HG02642 (cell line): Measurements from ENCODE around the gene LDHD.

ENCODE experiments used
- ATAC-seq: cut with Tn5 transposase; IDR thresholded peaks from one replicate; pipeline ENCODE4 v1.9.1; 2021; ENCODE audit warnings: mild to moderate bottlenecking; ENCODE audit not compliant: unreplicated experiment, poor library complexity

The LDHD gene

DNA sequence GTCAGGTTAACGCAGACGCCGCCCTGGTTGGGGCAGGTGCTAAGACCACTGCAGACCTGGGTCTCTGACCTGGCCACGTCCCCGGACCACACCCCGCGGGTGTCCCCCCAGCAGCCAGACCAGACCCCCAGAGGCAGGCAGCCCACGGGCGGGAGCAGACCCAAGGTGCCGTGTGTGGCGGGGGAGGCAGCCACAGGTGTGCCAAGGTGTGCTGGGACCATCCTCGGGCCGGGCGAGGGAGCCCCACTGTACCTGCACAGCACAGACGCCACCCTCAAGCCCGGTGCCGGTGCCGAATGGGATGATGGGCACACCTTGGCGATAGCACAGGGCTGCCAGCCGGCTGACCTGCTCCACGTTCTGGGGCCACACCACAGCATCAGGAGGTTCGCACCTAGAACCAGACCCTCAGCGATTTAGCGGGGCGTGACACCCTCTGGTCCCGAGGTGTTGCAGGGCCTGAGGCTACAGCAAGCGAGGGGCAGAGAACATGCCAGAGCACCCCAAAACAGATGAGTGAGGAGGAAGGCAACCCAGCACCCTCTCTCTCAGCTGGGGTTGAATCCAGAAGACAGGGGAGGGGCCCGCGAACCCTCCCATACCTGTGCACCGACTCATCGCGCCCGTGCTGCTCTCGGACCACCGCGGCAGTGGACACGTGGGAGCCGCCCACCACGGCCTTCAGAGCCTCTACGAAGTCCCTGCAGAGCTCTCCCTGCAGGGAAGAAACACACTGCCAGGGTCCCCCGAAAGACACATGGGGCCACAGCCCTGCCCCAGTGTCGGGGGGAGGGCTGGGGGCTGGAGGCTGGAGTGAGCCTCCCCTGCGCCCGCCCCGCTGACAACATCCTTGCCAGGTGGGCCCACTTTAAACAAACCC, 1.4 kb downstream of the LDHD start:
- ATAC-seq, result no peak

DNA sequence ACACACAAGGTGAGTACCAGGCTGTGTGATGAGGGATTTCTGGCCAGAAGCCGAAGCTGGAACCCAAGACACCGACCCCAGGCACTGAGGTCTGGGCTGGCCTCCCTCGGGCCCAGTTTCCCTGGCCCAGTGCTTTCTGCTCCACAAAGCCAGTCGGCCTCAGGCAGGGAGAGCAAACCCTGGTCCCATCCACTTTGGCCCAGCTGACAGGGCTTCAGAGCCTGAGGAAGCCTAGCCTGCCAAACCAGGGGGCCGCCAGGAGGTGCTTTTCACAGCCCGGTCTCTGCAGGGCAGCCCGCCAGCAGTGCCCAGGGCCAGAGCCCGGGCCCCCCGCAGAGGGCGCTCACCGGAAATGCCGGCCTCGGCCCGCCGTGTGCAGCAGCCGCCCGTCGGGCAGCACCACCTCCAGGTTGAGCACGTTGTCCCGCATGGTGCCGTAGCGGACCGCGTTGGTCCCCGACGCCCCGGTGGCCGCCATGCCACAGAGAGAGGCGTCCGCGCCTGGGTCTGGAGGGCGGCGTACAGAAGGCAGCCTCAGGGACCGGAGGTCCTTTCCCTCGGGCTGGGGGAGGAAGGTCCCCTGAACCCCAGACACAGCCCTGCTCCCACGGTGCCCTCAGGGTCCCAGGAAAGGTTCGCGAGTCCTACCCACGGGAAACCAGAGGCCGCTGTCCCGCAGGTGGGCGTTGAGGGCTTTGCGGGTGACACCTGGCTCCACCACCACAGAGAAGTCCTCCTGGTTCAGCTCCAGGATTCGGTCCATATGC, 2.2 kb downstream of the LDHD start:
- ATAC-seq, result no peak

DNA sequence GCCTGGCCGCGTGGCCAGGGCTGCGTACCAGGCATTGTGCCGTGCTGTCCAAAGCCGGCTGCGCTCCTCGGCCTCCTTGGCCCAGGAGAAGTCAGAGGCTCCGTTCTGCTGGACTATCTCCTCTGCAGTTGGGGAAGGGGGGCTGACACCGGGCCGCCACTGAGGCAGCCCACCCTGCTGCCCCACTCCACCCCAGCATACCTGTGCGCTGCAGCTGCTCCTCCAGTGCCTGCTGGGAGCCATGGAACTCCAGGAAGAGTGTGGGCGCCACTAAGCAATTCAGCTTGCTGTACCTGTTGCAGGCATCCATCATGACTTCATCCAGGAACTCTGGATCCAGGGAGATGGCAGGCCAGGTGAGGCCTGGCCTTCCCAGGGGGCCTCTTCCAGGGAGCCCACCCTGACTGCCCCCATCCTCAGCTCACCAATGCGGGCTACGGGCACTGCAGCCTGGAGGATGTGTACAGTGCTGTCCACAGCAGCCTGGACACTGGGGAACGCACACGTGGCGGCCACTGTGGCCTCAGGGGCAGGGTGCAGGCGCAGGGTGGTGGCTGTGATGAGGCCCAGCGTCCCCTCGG, 2.9 kb downstream of the LDHD start:
- ATAC-seq, result no peak

DNA sequence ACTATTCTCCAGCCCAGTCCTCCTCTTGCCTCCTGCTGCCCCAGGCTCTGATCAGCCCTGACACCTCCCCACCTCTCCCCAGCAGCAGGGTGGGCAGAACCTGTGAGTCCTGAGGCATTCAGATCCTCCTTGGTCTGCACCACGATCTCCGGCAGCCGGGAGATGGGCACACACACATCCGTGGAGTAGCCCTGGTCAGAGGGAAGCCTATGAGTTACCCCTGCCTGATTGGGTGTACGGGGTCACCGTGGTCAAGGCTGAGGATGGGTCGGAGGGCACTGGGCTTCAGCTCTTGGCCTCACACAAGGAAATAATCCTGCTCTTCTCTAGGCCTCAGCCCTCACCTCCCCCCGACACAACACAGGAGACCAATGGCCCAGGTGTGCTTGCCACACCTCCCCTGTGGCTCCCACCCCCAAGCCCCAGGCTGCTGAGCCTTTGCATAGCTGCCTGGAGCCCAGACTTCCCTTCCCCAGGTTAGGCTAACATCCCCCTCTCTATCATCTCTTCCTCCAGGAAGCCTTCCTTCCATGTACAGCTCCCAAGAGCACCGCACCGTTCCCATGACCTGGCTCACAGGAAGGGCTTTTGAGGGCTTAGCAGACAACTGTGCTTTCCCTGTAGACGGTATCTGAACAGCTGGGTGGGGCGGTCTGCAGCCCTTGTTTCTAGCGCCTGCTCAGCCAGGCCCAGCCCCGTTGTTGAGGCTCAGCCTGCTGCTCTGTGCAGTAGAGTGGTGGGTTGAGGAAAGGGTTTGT, 3.7 kb downstream of the LDHD start:
- no peak for ATAC-seq

DNA sequence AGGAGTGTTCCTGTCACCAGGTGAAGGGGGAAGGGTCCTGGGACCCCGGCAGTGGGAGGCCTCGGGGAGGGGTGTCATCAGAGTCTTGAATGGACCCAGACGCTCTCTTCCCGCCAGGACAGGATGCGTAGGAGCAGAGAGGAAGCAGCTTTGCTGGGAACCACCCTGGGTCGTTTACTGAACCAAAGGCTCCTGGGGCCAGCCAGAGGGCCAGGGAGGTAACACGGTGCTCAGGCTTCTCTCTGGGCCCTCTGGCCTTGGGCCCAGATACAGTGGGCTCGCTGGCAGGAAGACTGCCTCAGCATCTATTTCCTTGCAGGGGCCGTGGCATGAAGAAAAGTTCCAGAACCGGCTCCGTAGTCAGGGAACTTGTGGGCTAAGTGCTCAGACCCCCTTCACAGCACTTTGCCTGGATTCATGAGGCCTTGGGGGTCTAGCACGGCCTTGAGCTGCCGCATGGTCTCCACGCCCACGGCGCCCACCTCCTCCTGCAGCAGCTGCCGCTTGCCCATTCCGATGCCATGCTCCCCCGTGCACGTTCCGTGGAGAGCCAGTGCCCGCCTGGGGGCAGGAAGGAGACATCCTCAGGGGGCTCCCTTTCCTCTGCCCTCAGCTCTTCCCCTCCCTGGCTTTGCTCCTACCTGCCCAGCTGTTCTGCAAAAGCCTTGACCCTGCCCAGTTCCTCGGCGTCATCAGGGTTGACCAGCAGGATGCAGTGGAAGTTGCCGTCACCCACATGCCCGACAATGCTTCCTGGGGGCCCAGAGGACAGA, 4.4 kb downstream of the LDHD start:
- ATAC-seq, result no peak

- ATAC-seq, result peak; percentile 12
Measured at GRCh38 chr16:75111514-75111940, 5.1 kb downstream of the LDHD start.

- ATAC-seq, result peak; percentile 74
Measured at GRCh38 chr16:75110637-75111513, 5.7 kb downstream of the LDHD start.

DNA sequence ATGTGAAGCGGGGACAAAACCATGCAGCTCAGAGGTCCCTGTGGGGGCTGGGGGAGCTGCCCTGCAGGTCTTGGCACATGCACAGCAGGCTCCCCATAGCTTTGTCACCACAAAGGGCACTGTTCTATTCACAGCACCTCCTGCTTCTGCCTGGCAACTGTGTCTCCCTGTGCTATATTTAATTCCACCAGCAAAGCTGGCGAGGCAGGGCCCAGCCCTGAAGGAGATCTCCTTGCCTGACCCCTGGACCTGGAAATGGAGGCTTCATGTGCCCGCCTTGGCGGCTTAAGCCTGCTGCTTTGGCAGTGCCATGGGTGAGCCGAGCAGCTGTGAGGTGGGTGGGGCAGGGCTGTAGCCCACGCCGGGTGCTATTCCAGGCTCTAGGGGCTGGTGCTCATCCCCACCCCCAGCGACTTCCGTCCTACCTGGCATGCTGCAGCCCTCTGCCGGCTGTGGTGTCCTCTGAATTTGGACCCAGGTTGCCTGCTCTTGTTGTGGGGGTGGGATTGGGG, 6.8 kb downstream of the LDHD start:
- ATAC-seq, result no peak

- ATAC-seq, result peak; percentile 39
Measured at GRCh38 chr16:75108792-75109731, 7.5 kb downstream of the LDHD start.

GRCh38 chr16:75107505-75107904, 9.1 kb downstream of the LDHD start:
- ATAC-seq, result no peak

DNA sequence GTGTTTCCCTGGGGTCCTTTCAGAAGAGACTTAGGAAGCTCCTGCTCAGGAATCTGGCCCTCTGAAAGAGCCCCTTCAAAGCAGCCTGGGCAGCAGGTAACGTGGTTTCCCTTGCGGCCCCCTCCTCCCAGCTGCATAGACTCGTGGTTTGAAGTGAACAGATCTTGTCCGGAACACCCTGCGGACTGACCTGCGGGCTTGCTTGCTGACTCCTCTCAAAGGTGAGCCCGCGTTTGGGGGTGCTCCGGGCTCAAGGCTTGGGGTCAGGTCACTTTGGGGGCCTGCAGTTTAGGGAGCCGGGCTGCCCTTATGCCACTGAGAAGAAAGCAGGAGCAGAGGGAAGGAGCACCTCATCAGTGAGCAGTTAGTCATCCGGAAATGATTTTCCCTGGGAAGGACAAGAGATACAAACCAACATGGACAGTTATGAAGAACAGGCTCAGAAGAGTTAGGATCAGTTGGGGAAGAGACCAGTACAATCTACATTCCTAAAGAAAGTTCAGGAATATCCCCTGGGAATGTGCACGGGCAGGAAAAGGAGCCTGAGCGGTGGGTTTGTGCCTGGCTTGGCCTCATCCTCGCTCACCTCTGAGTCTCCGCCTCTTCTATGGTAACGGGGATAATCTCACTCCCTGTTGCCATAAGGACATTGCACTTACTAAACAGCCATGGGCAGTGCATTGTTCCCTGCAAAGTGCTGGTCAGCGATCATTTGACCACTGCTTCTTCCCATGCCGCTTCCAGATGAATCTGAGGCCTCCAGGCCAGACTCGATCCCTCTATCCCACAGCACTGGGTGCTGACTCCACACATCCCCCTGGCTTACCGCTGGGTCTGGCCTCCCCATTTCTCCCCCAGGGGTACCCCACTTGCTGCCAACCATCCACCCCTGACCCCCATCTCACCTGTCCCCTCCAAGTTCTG, 10.0 kb downstream of the LDHD start:
- ATAC-seq, result no peak

DNA sequence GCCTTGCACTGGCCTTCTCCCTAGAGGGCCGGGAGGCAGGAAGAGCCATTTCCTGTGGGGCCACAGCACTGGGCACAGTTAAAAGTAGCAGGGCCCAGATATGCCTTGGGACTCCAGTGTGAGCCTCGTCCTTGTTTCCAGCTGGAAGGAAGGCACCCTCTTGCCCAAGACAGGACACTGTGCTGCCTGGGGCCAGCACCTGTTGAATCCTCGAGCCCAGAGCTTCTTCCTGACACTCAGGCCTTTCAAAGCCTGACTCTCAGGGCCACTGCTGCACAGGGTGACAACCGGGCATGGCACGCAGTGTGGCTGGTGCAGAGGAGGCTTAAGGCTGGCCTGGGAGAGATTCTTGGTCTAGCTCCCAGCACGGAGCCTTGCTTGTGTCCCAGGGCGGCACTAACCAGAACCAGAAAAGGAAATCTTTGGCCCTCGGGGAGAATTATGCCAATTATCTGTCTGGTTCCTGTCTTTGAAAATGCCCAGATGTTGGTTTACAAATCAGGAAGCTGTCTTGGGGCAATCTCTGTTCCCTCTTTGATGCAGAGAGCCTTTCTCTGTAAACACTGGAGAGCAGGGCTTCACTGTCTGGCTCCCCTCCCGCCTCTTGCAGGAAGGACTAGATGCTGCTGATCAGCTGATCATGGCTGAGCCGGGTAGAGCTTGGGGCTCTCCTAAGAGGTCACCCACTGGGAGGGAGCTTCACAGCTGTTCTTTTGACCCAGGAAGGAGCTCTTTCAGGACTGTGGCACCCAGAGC, 11.1 kb downstream of the LDHD start:
- ATAC-seq, result no peak

GRCh38 chr16:75104836-75105235, 11.7 kb downstream of the LDHD start:
- ATAC-seq, result no peak

DNA sequence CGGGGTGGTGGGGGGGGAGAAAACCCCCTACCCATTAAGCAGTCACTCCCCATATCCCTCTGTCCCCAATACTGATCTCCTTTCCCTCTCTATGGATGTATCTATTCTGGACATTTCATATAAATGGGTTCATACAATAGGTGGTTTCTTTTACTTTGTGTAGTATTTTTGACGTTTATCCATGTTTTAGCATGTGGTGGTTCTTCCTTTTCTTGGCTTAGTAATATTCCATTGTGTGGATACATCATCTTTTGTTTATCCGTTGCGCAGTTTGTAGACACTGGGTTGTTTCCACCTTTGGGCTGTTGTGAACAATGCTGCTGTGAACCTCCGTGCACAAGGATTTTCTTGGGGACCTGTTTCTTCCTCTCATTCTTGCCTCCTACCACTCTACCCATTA, 12.6 kb downstream of the LDHD start:
- no peak for ATAC-seq

DNA sequence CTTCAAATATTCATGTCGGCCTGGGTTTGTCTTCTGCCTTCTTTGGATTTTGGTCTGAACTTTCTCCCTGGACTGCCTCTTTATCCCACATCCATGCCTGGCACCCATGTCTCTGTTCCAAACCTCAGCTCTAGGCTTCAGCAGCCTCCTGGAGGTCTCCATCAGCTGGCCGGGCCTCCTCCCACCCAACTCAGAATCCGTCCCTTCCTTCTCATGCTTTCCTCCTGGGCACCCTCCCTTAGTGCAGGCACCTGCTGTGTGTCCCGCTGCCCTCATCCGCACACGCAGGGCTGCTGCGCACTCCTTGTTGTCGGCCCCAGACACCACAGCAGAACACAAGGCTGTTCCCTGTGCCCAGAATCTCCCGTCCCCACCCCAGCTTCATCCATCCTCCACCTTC, 14.0 kb downstream of the LDHD start:
- no peak for ATAC-seq

GRCh38 chr16:75101635-75102034, 14.9 kb downstream of the LDHD start:
- ATAC-seq, result no peak
